WTC11 (cell line): ENCODE results near the gene RNF126. TPM values are rescaled to one million over a fixed set of nuclear protein-coding genes. Genes with fewer than 3 reads are reported as not detected.

Source experiments
- ATAC-seq: fragments of 200-7000 bp; cut with Tn5 transposase; 2 replicates; pipeline ENCODE4 v1.10.0; 2021; ENCODE audit warnings: mild to moderate bottlenecking, moderate library complexity
- CTCF ChIA-PET: fragments of 300-600 bp; sonication (Branson Sonifier 250); formaldehyde crosslinking; loops from one replicate; lab custom pipeline; 2021; ENCODE audit warnings: antibody characterized with exemption; lab: Charles Lee
- POLR2A ChIA-PET: fragments of 350-600 bp; sonication (Branson Sonifier 250); formaldehyde crosslinking; loops from one replicate; lab custom pipeline; 2021; ENCODE audit warnings: antibody characterized with exemption; lab: Charles Lee
- DNase-seq: peaks from one replicate; pipeline ENCODE4 v3.0.0; 2021; ENCODE audit warnings: low spot score
- H3K27ac Mint-ChIP-seq: 2 replicates; pipeline ENCODE4 v1.8.0; 2021; ENCODE audit warnings: mixed read lengths
- H3K27me3 Mint-ChIP-seq: 2 replicates; pipeline ENCODE4 v1.8.0; 2021; ENCODE audit warnings: low read depth, mild to moderate bottlenecking, moderate library complexity, mixed read lengths
- H3K36me3 Mint-ChIP-seq: 2 replicates; pipeline ENCODE4 v1.8.0; 2021; ENCODE audit warnings: mixed read lengths
- H3K4me1 Mint-ChIP-seq: 2 replicates; pipeline ENCODE4 v1.8.0; 2022; ENCODE audit warnings: mixed read lengths
- H3K4me3 Mint-ChIP-seq: 2 replicates; pipeline ENCODE4 v1.8.0; 2021; ENCODE audit warnings: mild to moderate bottlenecking, moderate library complexity, mixed read lengths
- H3K9me3 Mint-ChIP-seq: 2 replicates; pipeline ENCODE4 v1.8.0; 2021; ENCODE audit warnings: mixed read lengths
- ATF1 ChIP-seq: sonication (generic); formaldehyde crosslinking; IDR thresholded peaks from 2 replicates; pipeline ENCODE4 v1.8.1; 2023; ENCODE audit warnings: mild to moderate bottlenecking, moderate library complexity, missing genetic modification reagents
- ATF2 ChIP-seq: sonication (generic); formaldehyde crosslinking; IDR thresholded peaks from 2 replicates; pipeline ENCODE4 v1.8.1; 2022; ENCODE audit warnings: low read depth, missing genetic modification reagents, borderline replicate concordance
- ATF3 ChIP-seq: sonication (generic); formaldehyde crosslinking; conservative IDR thresholded peaks from 2 replicates; pipeline ENCODE4 v1.8.1; 2022; ENCODE audit warnings: mild to moderate bottlenecking, missing genetic modification reagents
- CREM ChIP-seq: sonication (generic); formaldehyde crosslinking; IDR thresholded peaks from 2 replicates; pipeline ENCODE4 v1.8.1; 2022; ENCODE audit warnings: mild to moderate bottlenecking, missing genetic modification reagents, moderate library complexity
- E2F4 ChIP-seq: sonication (generic); formaldehyde crosslinking; IDR thresholded peaks from 2 replicates; pipeline ENCODE4 v1.8.1; 2022; ENCODE audit warnings: low read depth, mild to moderate bottlenecking, moderate library complexity, missing genetic modification reagents, borderline replicate concordance
- IRF2 ChIP-seq: sonication (generic); formaldehyde crosslinking; IDR thresholded peaks from 2 replicates; pipeline ENCODE4 v1.8.0; 2022; ENCODE audit warnings: low read depth, missing genetic modification reagents, borderline replicate concordance
- PRDM15 ChIP-seq: sonication (generic); formaldehyde crosslinking; IDR thresholded peaks from 2 replicates; pipeline ENCODE4 v1.8.0; 2022; ENCODE audit warnings: missing genetic modification reagents
- PRRX2 ChIP-seq: fragments of 250-450 bp; sonication (Bioruptor Pico); IDR thresholded peaks from 2 replicates; pipeline ENCODE4 v1.8.0; 2021; ENCODE audit warnings: mild to moderate bottlenecking
- RORB ChIP-seq: fragments of 250-450 bp; sonication (Bioruptor Pico); IDR thresholded peaks from 2 replicates; pipeline ENCODE4 v1.9.0; 2021; ENCODE audit warnings: mild to moderate bottlenecking
- SP1 ChIP-seq: sonication (generic); formaldehyde crosslinking; conservative IDR thresholded peaks from 2 replicates; pipeline ENCODE4 v1.8.1; 2022; ENCODE audit warnings: missing genetic modification reagents
- TEAD1 ChIP-seq: sonication (generic); formaldehyde crosslinking; IDR thresholded peaks from 2 replicates; pipeline ENCODE4 v1.8.0; 2022; ENCODE audit warnings: mild to moderate bottlenecking, missing genetic modification reagents
- TEAD4 ChIP-seq: sonication (generic); formaldehyde crosslinking; IDR thresholded peaks from 2 replicates; pipeline ENCODE4 v1.8.0; 2022; ENCODE audit warnings: mild to moderate bottlenecking, missing genetic modification reagents
- TP53 ChIP-seq: sonication (generic); formaldehyde crosslinking; IDR thresholded peaks from 2 replicates; pipeline ENCODE4 v1.8.1; 2023; ENCODE audit warnings: mild to moderate bottlenecking, missing genetic modification reagents
- ZNF121 ChIP-seq: sonication (generic); formaldehyde crosslinking; IDR thresholded peaks from 2 replicates; pipeline ENCODE4 v1.8.0; 2023; ENCODE audit warnings: missing genetic modification reagents
- ZNF138 ChIP-seq: sonication (generic); formaldehyde crosslinking; conservative IDR thresholded peaks from 2 replicates; pipeline ENCODE4 v1.8.1; 2022; ENCODE audit warnings: mild to moderate bottlenecking, moderate library complexity, missing genetic modification reagents
- ZNF219 ChIP-seq: sonication (generic); formaldehyde crosslinking; IDR thresholded peaks from 2 replicates; pipeline ENCODE4 v1.8.0; 2023; ENCODE audit warnings: missing genetic modification reagents, mild to moderate bottlenecking, borderline replicate concordance
- ZNF281 ChIP-seq: sonication (generic); formaldehyde crosslinking; IDR thresholded peaks from 2 replicates; pipeline ENCODE4 v1.8.0; 2023; ENCODE audit warnings: mild to moderate bottlenecking, missing genetic modification reagents
- ZNF416 ChIP-seq: fragments of 250-450 bp; sonication (Bioruptor Pico); IDR thresholded peaks from 2 replicates; pipeline ENCODE4 v1.9.0; 2021; ENCODE audit warnings: mild to moderate bottlenecking, inconsistent platforms
- ZNF512 ChIP-seq: sonication (generic); formaldehyde crosslinking; IDR thresholded peaks from 2 replicates; pipeline ENCODE4 v1.8.1; 2022; ENCODE audit warnings: missing genetic modification reagents, borderline replicate concordance
- total RNA-seq: library from RNA; stranded (reverse); gene quantifications from 3 replicates; pipeline ENCODE4 v1.2.3, GENCODE V29; 2021

RNF126 gene
- total RNA-seq, 1 experiment from 2014 or later, result 84.4 TPM

GRCh38 chr19:643736-644135 is 19.3 kb downstream of the RNF126 start:
- H3K27me3 Mint-ChIP-seq, result peaks cover 8% of the 10 kb centered on the region

GRCh38 chr19:642767-643727 is 20.0 kb downstream of the RNF126 start:
- POLR2A ChIA-PET, result no interaction called here
- CTCF ChIA-PET, result interaction anchor here (1.0 kb wide), 1 partner anchor 314 kb away, joined by 3 read pairs; no protein-coding TSS in a partner anchor
- H3K27ac Mint-ChIP-seq, result no peak overlapping the region
- H3K27me3 Mint-ChIP-seq, result peaks cover 15% of the 10 kb centered on the region
- no peak for DNase-seq
- no peaks in the 10 kb centered on the region for H3K9me3 Mint-ChIP-seq
- no peak for ATAC-seq
- H3K36me3 Mint-ChIP-seq, result no peaks in the 10 kb centered on the region; the same call in 1 of the 2 replicates
- no peak for TF ChIP-seq RORB (CRISPR knock-in tag)
- no peak for TF ChIP-seq PRRX2 (CRISPR knock-in tag)
- TF ChIP-seq ATF2 (CRISPR knock-in tag), result no peak
- TF ChIP-seq ATF1 (CRISPR knock-in tag), result no peak
- TF ChIP-seq ZNF416 (CRISPR knock-in tag), result no peak
- no peak for TF ChIP-seq ATF3 (CRISPR knock-in tag)
- no peak for TF ChIP-seq SP1 (CRISPR knock-in tag)
- no peak for TF ChIP-seq CREM (CRISPR knock-in tag)
- H3K4me3 Mint-ChIP-seq, result no peak overlapping the region
- peaks cover 4% of the 10 kb centered on the region for H3K4me1 Mint-ChIP-seq

More at GRCh38 chr19:643736-644135, 19.3 kb downstream of the RNF126 start:
- Mint-ChIP-seq H3K9me3 (no peaks in the 10 kb centered on the region), H3K4me3 (no peak overlapping the region), H3K36me3 (no peaks in the 10 kb centered on the region; the same call in 1 of the 2 replicates), H3K27ac (no peak overlapping the region), H3K4me1 (peaks cover 4% of the 10 kb centered on the region)
- ATAC-seq (no peak), DNase-seq (no peak)
- ChIA-PET CTCF (interaction anchor here (1.0 kb wide), 1 partner anchor 313 kb away, joined by 3 read pairs; no protein-coding TSS in a partner anchor), POLR2A (no interaction called here)
- TF ChIP-seq ZNF219 (CRISPR knock-in tag) (no peak), PRDM15 (no peak), TEAD1 (CRISPR knock-in tag) (no peak)

GRCh38 chr19:641702-642101 is 21.3 kb downstream of the RNF126 start:
- Mint-ChIP-seq H3K27ac (no peak overlapping the region), H3K4me1 (peaks cover 4% of the 10 kb centered on the region), H3K36me3 (no peaks in the 10 kb centered on the region; the same call in 1 of the 2 replicates), H3K9me3 (peaks cover 4% of the 10 kb centered on the region; the same call in 1 of the 2 replicates), H3K27me3 (peaks cover 26% of the 10 kb centered on the region), H3K4me3 (no peak overlapping the region)
- ChIA-PET POLR2A (no interaction called here), CTCF (interaction anchor here (0.8 kb wide), 1 partner anchor 135 kb away, joined by 3 read pairs; no protein-coding TSS in a partner anchor)
- TF ChIP-seq ZNF138, result no peak
- no peak for TF ChIP-seq E2F4 (CRISPR knock-in tag)
- no peak for TF ChIP-seq TEAD4 (CRISPR knock-in tag)
- no peak for TF ChIP-seq ZNF281 (CRISPR knock-in tag)
- no peak for TF ChIP-seq TP53 (CRISPR knock-in tag)
- no peak for TF ChIP-seq ZNF121
- no peak for TF ChIP-seq ZNF512 (CRISPR knock-in tag)
- no peak for TF ChIP-seq TEAD1 (CRISPR knock-in tag)
- no peak for TF ChIP-seq IRF2 (CRISPR knock-in tag)
- ATAC-seq (no peak), DNase-seq (no peak)
